HFFc6 (cell line): ENCODE results near the gene GRHPR. TPM values are rescaled to one million over a fixed set of nuclear protein-coding genes. Genes with fewer than 3 reads are reported as not detected.

Experiments used
- DNase-seq: peaks from one replicate; pipeline ENCODE4 v3.0.0-alpha.2; 2018
- H3K27ac Mint-ChIP-seq: 2 replicates; pipeline ENCODE4 v1.8.0; 2020; ENCODE audit warnings: mild to moderate bottlenecking, mixed read lengths
- H3K27me3 Mint-ChIP-seq: 2 replicates; pipeline ENCODE4 v1.8.0; 2021; ENCODE audit warnings: mild to moderate bottlenecking, moderate library complexity, mixed read lengths; ENCODE audit not compliant: insufficient read depth
- H3K36me3 Mint-ChIP-seq: 2 replicates; pipeline ENCODE4 v1.8.0; 2021; ENCODE audit warnings: low read depth, mixed read lengths
- H3K4me1 Mint-ChIP-seq: 2 replicates; pipeline ENCODE4 v1.8.0; 2020; ENCODE audit warnings: low read depth, mixed read lengths
- H3K4me3 Mint-ChIP-seq: 2 replicates; pipeline ENCODE4 v1.8.0; 2020; ENCODE audit warnings: mild to moderate bottlenecking, moderate library complexity, mixed read lengths
- H3K9me3 Mint-ChIP-seq: 2 replicates; pipeline ENCODE4 v1.8.0; 2020; ENCODE audit warnings: mild to moderate bottlenecking, mixed read lengths
- total RNA-seq, 6 experiments: library from RNA; stranded (reverse); fragmentation: NEBNext Ultra II Directional; extraction: Animal tissue kit (Norgen Biotek cat#: 25700); gene quantifications; 2 replicates in 1 of 6; 3 replicates in 5 of 6; pipeline ENCODE4 v1.2.3, GENCODE V29; 2021
- TF ChIP-seq, protein P1 (sequence below): fragments of 200-600 bp; sonication (generic); IDR thresholded peaks from 2 replicates; pipeline ENCODE4 v1.5.0; 2021; ENCODE audit warnings: antibody characterized with exemption, mild to moderate bottlenecking

The GRHPR gene
- total RNA-seq, 6 experiments from 2014 or later = 106 to 116 (median 111) TPM

DNA sequence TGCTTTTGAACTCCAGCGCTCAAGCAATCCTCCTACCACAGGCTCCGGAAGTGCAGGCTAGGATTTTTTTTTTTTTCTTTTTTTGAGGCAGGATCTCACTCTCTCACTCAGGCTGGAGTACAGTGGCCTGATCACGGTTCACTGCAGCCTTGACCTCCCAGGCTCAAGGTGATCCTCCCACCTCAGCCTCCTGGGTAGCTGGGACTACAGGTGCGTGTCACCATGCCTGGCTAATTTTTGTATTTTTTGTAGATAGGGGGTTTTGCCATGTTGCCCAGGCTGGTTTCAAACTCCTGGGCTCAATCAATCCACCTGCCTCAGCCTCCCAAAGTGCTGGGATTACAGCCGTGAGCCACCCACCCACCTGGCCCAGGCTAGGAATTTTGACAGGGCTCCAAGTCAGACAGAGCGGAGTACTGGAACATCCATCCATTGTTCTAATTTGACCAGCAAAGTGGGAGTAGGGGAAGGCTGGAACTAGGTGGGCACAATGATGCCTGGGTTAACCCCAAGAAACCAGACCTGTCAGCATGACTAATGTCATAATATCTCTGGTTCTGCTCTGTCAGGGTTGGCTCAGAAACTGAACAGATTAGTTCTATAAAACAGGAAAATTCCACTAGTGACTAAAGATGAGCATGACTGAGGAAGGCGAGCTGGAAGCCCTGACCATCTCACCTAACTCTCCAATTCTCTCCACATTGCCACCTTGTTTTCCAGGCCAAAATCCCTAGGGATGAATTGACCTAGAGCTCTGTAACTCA lies 33.6 kb downstream of the GRHPR start:
- H3K27ac Mint-ChIP-seq = peak overlapping the region; percentile 69
- no peaks in the 10 kb centered on the region for H3K9me3 Mint-ChIP-seq
- peaks cover 2% of the 10 kb centered on the region for H3K27me3 Mint-ChIP-seq
- no peak overlapping the region for H3K4me3 Mint-ChIP-seq
- H3K4me1 Mint-ChIP-seq = peaks cover 50% of the 10 kb centered on the region
- TF ChIP-seq, protein P1, sequence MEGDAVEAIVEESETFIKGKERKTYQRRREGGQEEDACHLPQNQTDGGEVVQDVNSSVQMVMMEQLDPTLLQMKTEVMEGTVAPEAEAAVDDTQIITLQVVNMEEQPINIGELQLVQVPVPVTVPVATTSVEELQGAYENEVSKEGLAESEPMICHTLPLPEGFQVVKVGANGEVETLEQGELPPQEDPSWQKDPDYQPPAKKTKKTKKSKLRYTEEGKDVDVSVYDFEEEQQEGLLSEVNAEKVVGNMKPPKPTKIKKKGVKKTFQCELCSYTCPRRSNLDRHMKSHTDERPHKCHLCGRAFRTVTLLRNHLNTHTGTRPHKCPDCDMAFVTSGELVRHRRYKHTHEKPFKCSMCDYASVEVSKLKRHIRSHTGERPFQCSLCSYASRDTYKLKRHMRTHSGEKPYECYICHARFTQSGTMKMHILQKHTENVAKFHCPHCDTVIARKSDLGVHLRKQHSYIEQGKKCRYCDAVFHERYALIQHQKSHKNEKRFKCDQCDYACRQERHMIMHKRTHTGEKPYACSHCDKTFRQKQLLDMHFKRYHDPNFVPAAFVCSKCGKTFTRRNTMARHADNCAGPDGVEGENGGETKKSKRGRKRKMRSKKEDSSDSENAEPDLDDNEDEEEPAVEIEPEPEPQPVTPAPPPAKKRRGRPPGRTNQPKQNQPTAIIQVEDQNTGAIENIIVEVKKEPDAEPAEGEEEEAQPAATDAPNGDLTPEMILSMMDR = no peak
- no peak for DNase-seq
- H3K36me3 Mint-ChIP-seq = no peaks in the 10 kb centered on the region

DNA sequence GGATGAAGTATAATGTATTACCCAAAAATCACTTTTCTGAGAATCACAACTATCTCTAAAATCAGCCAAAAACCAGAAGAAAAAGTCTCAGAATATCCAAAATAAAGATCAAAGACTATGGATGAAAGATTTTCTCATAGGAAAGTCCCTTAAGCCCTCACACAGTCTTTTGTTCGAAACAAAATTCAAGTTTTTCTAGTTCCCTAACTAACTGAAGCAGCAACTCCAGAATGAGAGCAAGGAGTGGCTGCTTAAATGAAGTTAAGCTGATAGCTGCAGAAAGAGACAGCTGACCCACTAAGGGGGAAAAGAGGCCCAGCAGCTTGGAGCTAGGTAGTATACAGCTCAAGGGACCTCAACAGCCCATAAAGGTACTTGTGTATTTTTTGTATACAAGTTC lies 34.3 kb downstream of the GRHPR start:
- Mint-ChIP-seq H3K4me1 (peaks cover 46% of the 10 kb centered on the region), H3K9me3 (no peaks in the 10 kb centered on the region), H3K27me3 (peaks cover 2% of the 10 kb centered on the region), H3K4me3 (no peak overlapping the region), H3K36me3 (no peaks in the 10 kb centered on the region), H3K27ac (peak overlapping the region; percentile 69)
- TF ChIP-seq, protein P1 = no peak
- DNase-seq = no peak

DNA sequence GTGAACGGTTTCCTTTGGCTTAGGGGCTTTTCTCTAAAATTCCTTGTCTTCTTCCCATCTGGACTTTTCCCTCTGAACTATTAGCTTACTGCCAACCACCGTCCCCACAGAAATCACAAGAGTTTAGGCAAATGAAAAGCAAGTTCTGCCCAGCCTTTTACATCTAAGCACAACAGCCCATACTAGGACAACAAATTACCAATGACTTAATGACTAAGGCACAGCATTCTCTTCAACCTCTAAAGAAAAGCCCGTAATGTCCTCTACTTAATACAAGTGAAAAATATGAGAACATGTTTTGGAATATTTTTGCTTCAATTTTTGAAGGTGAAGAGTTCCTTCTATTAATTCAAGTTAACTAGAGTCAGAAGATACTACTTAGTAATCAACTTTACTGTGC lies 41.5 kb downstream of the GRHPR start:
- no peak for DNase-seq
- H3K9me3 Mint-ChIP-seq = no peaks in the 10 kb centered on the region
- TF ChIP-seq, protein P1 = no peak
- H3K27me3 Mint-ChIP-seq = peaks cover 4% of the 10 kb centered on the region; the same call in 1 of the 2 replicates
- peaks cover 34% of the 10 kb centered on the region for H3K4me1 Mint-ChIP-seq
- peaks cover 17% of the 10 kb centered on the region for H3K36me3 Mint-ChIP-seq
- H3K27ac Mint-ChIP-seq = peak overlapping the region; percentile 99
- peak overlapping the region; percentile 89 for H3K4me3 Mint-ChIP-seq

DNA sequence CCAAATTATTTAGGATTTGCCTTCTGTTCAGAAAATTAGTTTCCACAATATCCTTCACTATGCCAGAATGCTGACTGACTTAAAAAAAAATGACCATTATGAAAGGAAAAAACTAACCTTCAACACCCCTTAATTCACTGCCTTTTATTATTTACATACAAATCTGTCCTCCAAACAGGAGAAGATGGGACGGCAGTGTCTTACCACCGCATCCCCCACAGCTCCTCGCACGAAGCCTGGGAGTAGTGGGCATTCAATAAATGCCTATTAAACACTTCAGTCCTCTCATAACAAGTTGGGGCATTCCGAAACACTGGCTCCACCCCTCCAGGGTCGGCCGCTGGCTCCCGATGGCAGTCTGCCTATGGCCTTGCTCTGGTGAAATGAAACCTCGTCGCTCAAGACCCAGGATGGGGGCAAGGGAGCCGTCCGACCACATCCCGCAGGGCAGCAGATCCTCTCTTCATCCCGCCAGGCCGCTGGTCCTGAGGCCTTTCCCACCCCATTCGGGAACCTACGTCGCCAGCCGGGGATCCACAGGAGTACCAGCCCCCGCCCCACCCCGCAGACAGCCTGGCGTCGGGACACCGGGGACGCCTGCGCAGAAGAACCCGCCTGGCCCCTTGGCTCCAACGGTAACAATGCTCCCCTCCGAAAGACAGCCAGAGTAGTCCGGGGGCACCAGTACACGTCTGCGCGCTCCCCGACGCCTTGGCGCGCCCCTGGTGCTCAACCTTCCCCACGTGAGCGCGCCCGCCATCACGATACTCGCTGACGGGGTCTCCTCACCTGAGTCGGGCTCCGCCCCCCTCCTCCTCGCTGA lies 42.1 kb downstream of the GRHPR start:
- Mint-ChIP-seq H3K4me1 (peaks cover 34% of the 10 kb centered on the region), H3K36me3 (peaks cover 17% of the 10 kb centered on the region), H3K27ac (peak overlapping the region; percentile 99), H3K9me3 (no peaks in the 10 kb centered on the region), H3K27me3 (peaks cover 4% of the 10 kb centered on the region; the same call in 1 of the 2 replicates), H3K4me3 (peak overlapping the region; percentile 89)
- peak; percentile 54 for DNase-seq
- TF ChIP-seq, protein P1 = no peak; the same call in 1 of the 2 replicates

DNA sequence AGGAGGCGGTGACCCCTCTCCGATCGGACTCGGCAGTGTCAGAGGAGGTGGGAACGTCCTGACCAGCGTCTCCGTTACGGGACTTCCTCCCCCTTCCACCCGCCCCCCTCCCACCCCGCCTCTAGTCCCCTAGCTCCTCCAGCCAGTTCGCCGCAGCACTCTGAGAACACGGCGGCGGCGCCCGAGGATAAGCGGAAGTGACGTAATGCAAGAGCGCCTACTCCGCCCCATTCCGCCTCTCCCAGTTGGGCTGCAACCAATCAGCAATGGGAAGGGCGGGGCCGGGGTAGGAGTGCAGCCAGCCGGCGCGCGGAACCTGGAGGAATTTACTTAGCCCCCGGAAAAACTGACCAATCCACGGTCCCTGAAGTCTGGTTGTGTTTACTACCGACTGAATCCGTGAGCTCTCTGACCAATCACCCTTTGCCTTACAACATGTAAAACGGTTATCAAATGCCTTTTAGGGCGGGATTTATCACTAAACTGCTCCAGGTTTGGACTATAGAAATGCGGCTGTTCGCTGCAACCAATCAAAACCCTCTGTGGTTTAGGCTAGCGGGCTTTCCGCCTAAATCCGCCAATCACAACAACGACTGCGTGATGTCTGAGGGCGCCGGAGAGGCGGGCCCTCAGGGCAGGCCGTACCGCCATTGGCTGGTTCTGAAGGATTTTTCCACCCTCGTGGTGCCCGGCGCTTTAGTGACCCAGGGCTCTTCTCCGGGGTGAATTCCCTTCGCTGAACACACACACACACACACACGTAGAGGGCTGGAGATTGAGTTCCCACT lies 42.9 kb downstream of the GRHPR start, which contains the start of gene ZBTB5:
TSS of gene ZBTB5 (minus strand) at position 202 of the 788 bp plus-strand sequence. CDS start 22,899 bp downstream, outside the sequence.
- DNase-seq = peak; percentile 100
- peaks cover 34% of the 10 kb centered on the region for H3K4me1 Mint-ChIP-seq
- TF ChIP-seq, protein P1 = no peak
- H3K27me3 Mint-ChIP-seq = peaks cover 4% of the 10 kb centered on the region; the same call in 1 of the 2 replicates
- H3K9me3 Mint-ChIP-seq = no peaks in the 10 kb centered on the region
- peaks cover 17% of the 10 kb centered on the region for H3K36me3 Mint-ChIP-seq
- H3K27ac Mint-ChIP-seq = peak within 1 kb of the TSS; percentile 99
- H3K4me3 Mint-ChIP-seq = peak within 1 kb of the TSS; percentile 89
